HepG2 (cell line): ENCODE results near the gene DOHH. TPM values are rescaled to one million over a fixed set of nuclear protein-coding genes. Genes with fewer than 3 reads are reported as not detected.

Experiments
- ATAC-seq: fragments of 200-7000 bp; cut with Tn5 transposase; 3 replicates; pipeline ENCODE4 v1.9.1; 2020; ENCODE audit warnings: mild to moderate bottlenecking, moderate library complexity
- BruUV-seq: library from RNA; stranded (reverse); fragments of 400-500 nt; replicated peaks from 2 replicates; lab custom pipeline; 2021; lab: Mats Ljungman, UMichigan
- CTCF ChIA-PET: fragments of 300-600 bp; formaldehyde crosslinking; extraction: SDS; loops from one replicate; lab custom pipeline; 2021; ENCODE audit warnings: low total read pairs, inconsistent platforms, low intra/inter-chr PET ratio; lab: Yijun Ruan, JAX
- POLR2A ChIA-PET: fragments of 350-600 bp; sonication (Branson Sonifier 250); formaldehyde crosslinking; loops from one replicate; lab custom pipeline; 2020; ENCODE audit warnings: antibody characterized with exemption, inconsistent platforms; lab: Yijun Ruan, JAX
- DNase-seq: peaks from one replicate; pipeline ENCODE4 v3.0.0-alpha.2; 2015; ENCODE audit warnings: low spot score
- FAIRE-seq: peaks from 3 replicates; lab custom pipeline; 2011; peaks lifted over from hg19 to GRCh38; lab: Jason Lieb, UNC
- H2AFZ ChIP-seq: one replicate; pipeline ENCODE4 v1.6.1; 2011; ENCODE audit warnings: low read length, inconsistent platforms
- H3K27ac ChIP-seq: fragments of 300-600 bp; 3 replicates; pipeline ENCODE4 v1.8.0; 2011; ENCODE audit warnings: mixed run types, mild to moderate bottlenecking, mixed read lengths, low read length, inconsistent platforms; ENCODE audit not compliant: insufficient read depth; ENCODE audit errors: extremely low read length
- H3K27me3 ChIP-seq, 2 experiments: fragments of 200-600 bp in 1 of 2; 2 replicates in 1 of 2; 3 replicates in 1 of 2; pipeline versions ENCODE4 v1.6.0 to v1.8.0; 2011; ENCODE audit warnings: low read length in 2 of 2, mild to moderate bottlenecking in 2 of 2, moderate library complexity in 2 of 2, inconsistent platforms in 1 of 2; ENCODE audit not compliant: insufficient read depth in 2 of 2, control insufficient read depth in 1 of 2
- H3K36me3 ChIP-seq, 2 experiments: fragments of 200-600 bp in 1 of 2; replicated peaks in 1 of 2; 2 replicates in 1 of 2; 3 replicates in 1 of 2; pipeline versions ENCODE4 v1.5.1 to v1.8.0; 2011; ENCODE audit warnings: low read length in 2 of 2, inconsistent platforms in 1 of 2; ENCODE audit not compliant: insufficient read depth in 2 of 2, control insufficient read depth in 1 of 2
- H3K4me1 ChIP-seq: 2 replicates; pipeline ENCODE4 v1.5.1; 2012; ENCODE audit warnings: low read length, inconsistent platforms; ENCODE audit not compliant: insufficient read depth
- H3K4me2 ChIP-seq: 2 replicates; pipeline ENCODE4 v1.6.0; 2011; ENCODE audit warnings: low read depth, low read length, inconsistent platforms
- H3K4me3 ChIP-seq, 3 experiments: fragments of 200-600 bp in 1 of 3; sonication (generic), shearing (Covaris generic) in 1 of 3; replicated peaks in 1 of 3; 2 replicates each; pipeline ENCODE4 v1.5.1; 2011 to 2016; ENCODE audit warnings: low read length in 3 of 3, inconsistent platforms in 2 of 3, low read depth in 2 of 3, mild to moderate bottlenecking in 2 of 3, control low read depth in 1 of 3, mixed read lengths in 1 of 3; ENCODE audit not compliant: insufficient read depth in 1 of 3
- H3K79me2 ChIP-seq: one replicate; pipeline ENCODE4 v1.6.1; 2011; ENCODE audit warnings: low read length, inconsistent platforms; ENCODE audit not compliant: insufficient read depth
- H3K9ac ChIP-seq: 2 replicates; pipeline ENCODE4 v1.6.0; 2011; ENCODE audit warnings: mild to moderate bottlenecking, low read depth, low read length, inconsistent platforms; ENCODE audit not compliant: insufficient read depth
- H3K9me3 ChIP-seq: 2 replicates; pipeline ENCODE4 v1.5.1; 2012; ENCODE audit warnings: mild to moderate bottlenecking, low read length
- H4K20me1 ChIP-seq: 2 replicates; pipeline ENCODE4 v1.6.0; 2011; ENCODE audit warnings: inconsistent platforms, mild to moderate bottlenecking, low read length, moderate library complexity; ENCODE audit not compliant: insufficient read depth
- CAMTA2 ChIP-seq: sonication (generic); formaldehyde crosslinking; IDR thresholded peaks from 2 replicates; pipeline ENCODE4 v1.4.0; 2020; ENCODE audit warnings: mild to moderate bottlenecking, missing genetic modification reagents, borderline replicate concordance
- CBX2 ChIP-seq, 2 experiments: fragments of 200-600 bp in 1 of 2; sonication (generic); formaldehyde crosslinking in 1 of 2; IDR thresholded peaks; 2 replicates each; pipeline versions ENCODE4 v1.7.0 to v1.8.1; 2018 to 2022; ENCODE audit warnings: low read depth in 2 of 2, low read length in 1 of 2, mild to moderate bottlenecking in 1 of 2, missing genetic modification reagents in 1 of 2
- CREB1 ChIP-seq, 2 experiments: fragments of 450-650 bp in 1 of 2; IDR thresholded peaks; 2 replicates each; pipeline ENCODE4 v1.6.1; 2016 to 2017; ENCODE audit warnings: control low read depth in 1 of 2, mild to moderate bottlenecking in 1 of 2, missing compliant biosample characterization in 1 of 2, missing genetic modification characterization in 1 of 2
- CSRNP1 ChIP-seq: sonication (generic); formaldehyde crosslinking; IDR thresholded peaks from 2 replicates; pipeline ENCODE4 v1.8.1; 2023; ENCODE audit warnings: mild to moderate bottlenecking, missing genetic modification reagents
- GTF2F1 ChIP-seq: fragments of 150-350 bp; IDR thresholded peaks from 2 replicates; pipeline ENCODE4 v1.6.1; 2014; ENCODE audit warnings: low read length
- GTF3A ChIP-seq: sonication (generic); formaldehyde crosslinking; conservative IDR thresholded peaks from 2 replicates; pipeline ENCODE4 v1.4.0; 2020; ENCODE audit warnings: mild to moderate bottlenecking, missing genetic modification reagents
- HDAC2 ChIP-seq: sonication (generic); formaldehyde crosslinking; IDR thresholded peaks from 2 replicates; pipeline ENCODE4 v1.4.0; 2020; ENCODE audit warnings: missing genetic modification reagents
- HIC2 ChIP-seq: sonication (generic); formaldehyde crosslinking; IDR thresholded peaks from 2 replicates; pipeline ENCODE4 v1.9.0; 2022; ENCODE audit warnings: low read depth, missing genetic modification reagents
- HMG20A ChIP-seq: IDR thresholded peaks from 2 replicates; pipeline ENCODE4 v1.6.1; 2016; ENCODE audit warnings: borderline replicate concordance
- HNF4G ChIP-seq, 2 experiments: sonication (generic) in 1 of 2; formaldehyde crosslinking in 1 of 2; IDR thresholded peaks; 2 replicates each; pipeline versions ENCODE4 v1.4.0 to v1.6.1; 2011 to 2020; ENCODE audit warnings: borderline replicate concordance in 2 of 2, low read depth in 2 of 2, mild to moderate bottlenecking in 2 of 2, low read length in 1 of 2, missing genetic modification reagents in 1 of 2, moderate library complexity in 1 of 2
- KLF13 ChIP-seq: sonication (generic); formaldehyde crosslinking; IDR thresholded peaks from 2 replicates; pipeline ENCODE4 v1.4.0; 2020; ENCODE audit warnings: mild to moderate bottlenecking, missing genetic modification reagents
- KLF6 ChIP-seq: IDR thresholded peaks from 2 replicates; pipeline ENCODE4 v1.8.0; 2016; ENCODE audit warnings: missing biosample characterization, missing genetic modification reagents
- MBNL3 ChIP-seq: fragments of 250-450 bp; sonication (Bioruptor Pico); conservative IDR thresholded peaks from 2 replicates; pipeline ENCODE4 v1.8.0; 2022; ENCODE audit warnings: mild to moderate bottlenecking, inconsistent platforms
- MED13 ChIP-seq: sonication (generic); formaldehyde crosslinking; IDR thresholded peaks from 2 replicates; pipeline ENCODE4 v1.5.0; 2020; ENCODE audit warnings: missing genetic modification reagents
- MXI1 ChIP-seq: IDR thresholded peaks from 3 replicates; pipeline ENCODE4 v1.6.1; 2012; ENCODE audit warnings: low read depth, low read length, inconsistent platforms, borderline replicate concordance
- NAIF1 ChIP-seq: sonication (generic); formaldehyde crosslinking; IDR thresholded peaks from 2 replicates; pipeline ENCODE4 v1.5.0; 2020; ENCODE audit warnings: mild to moderate bottlenecking, missing genetic modification reagents, borderline replicate concordance
- SP4 ChIP-seq: sonication (generic); formaldehyde crosslinking; IDR thresholded peaks from 2 replicates; pipeline ENCODE4 v1.8.1; 2023; ENCODE audit warnings: mild to moderate bottlenecking, missing genetic modification reagents
- ZBTB7A ChIP-seq: sonication (generic); formaldehyde crosslinking; IDR thresholded peaks from 2 replicates; pipeline ENCODE4 v1.8.0; 2022; ENCODE audit warnings: mild to moderate bottlenecking, missing genetic modification reagents
- ZNF10 ChIP-seq: sonication (generic); formaldehyde crosslinking; IDR thresholded peaks from 2 replicates; pipeline ENCODE4 v1.4.0; 2020; ENCODE audit warnings: mild to moderate bottlenecking, low read depth, missing genetic modification reagents, borderline replicate concordance
- ZNF713 ChIP-seq: sonication (generic); formaldehyde crosslinking; IDR thresholded peaks from 2 replicates; pipeline ENCODE4 v1.4.0; 2020; ENCODE audit warnings: mild to moderate bottlenecking, missing genetic modification reagents
- WGBS: methylation state at CpG from one replicate; pipeline ENCODE4 v1.1.6; 2017; ENCODE audit warnings: low lambda C conversion rate; 5-methylcytosine and 5-hydroxymethylcytosine counted together
- in situ Hi-C: cut with HindIII; loops from 2 replicates; pipeline ENCODE4 v1.10.0; 2017; ENCODE audit warnings: low pct_unique_long_range_greater_than_20kb; ENCODE audit not compliant: extremely low pct_ligation_motif_present
- intact Hi-C: fragments of 100-400 bp; cut with micrococcal nuclease; formaldehyde crosslinking; loops from one replicate; pipeline ENCODE4 v1.10.0; 2022; ENCODE audit not compliant: unreplicated experiment
- polyA plus RNA-seq, 8 experiments: library from polyadenylated mRNA; depleted of rRNA in 3 of 8; stranded (reverse) in 7 of 8; unstranded in 1 of 8; fragments of >200 nt; fragmentation: Illumina TruSeq in 4 of 8; extraction: Trizol in 4 of 8; gene quantifications; 2 replicates each; pipeline versions ENCODE4 v1.2.1 to v1.2.3, GENCODE V29; 2011 to 2016; ENCODE audit warnings: low read depth in 4 of 8, missing spikeins in 1 of 8, mixed read lengths in 1 of 8; ENCODE audit not compliant: insufficient read depth in 1 of 8
- total RNA-seq, 5 experiments: library from RNA; depleted of rRNA; stranded (reverse); fragments of >200 nt; fragmentation: Illumina TruSeq; extraction: Trizol; gene quantifications; 2 replicates each; pipeline ENCODE4 v1.2.3, GENCODE V29; 2016; ENCODE audit warnings: low read depth in 1 of 5

The DOHH gene
- total and polyA plus RNA-seq, 2 of the 13 experiments (the other 11 are each of a cell fraction or from before 2014, with no cell fraction given): 3.5 to 13.7 TPM

DNA sequence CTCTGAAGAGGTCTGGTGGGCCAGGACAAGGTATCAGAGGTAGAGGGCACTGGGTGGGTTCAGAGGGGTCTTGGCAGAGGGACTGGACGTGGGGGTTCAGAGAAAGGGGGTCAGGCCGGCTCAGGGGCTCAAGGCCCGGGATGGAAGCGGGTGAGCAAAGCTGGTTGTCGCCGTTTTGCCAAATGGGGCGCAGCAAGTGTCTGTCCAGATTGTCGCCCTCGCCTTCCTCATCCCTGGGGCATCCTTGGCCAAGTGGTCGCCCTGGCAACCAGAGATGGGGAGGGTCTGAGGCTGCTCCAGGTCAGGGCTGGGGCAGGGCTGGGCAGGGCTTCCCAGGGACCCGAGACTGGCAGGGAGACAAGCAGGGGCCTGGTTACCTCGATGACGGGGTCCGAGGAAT lies 6.8 kb downstream of the DOHH start:
- WGBS: 95% methylated on average over 11 of the region's 14 CpGs
- no TSS peak for BruUV-seq
- no peak for ATAC-seq
- Histone ChIP-seq H3K9me3 (no peaks in the 10 kb centered on the region), H3K27me3 (no peaks in the 10 kb centered on the region; a peak in 1 of 5 replicates), H4K20me1 (no peaks in the 10 kb centered on the region), H3K4me1 (peaks cover 12% of the 10 kb centered on the region), H3K9ac (no peak overlapping the region), H3K27ac (no peak overlapping the region), H3K36me3 (peaks cover 11 to 50% of the 10 kb centered on the region in 2 experiments; a peak in 4 of 5 replicates), H2AFZ (no peak overlapping the region), H3K4me2 (no peak overlapping the region), H3K79me2 (peaks cover 11% of the 10 kb centered on the region), H3K4me3 (no peak overlapping the region)
- ChIA-PET CTCF (no interaction called here), POLR2A (interaction anchor here (1.0 kb wide), 1 partner anchor 13 kb away, joined by 3 read pairs; the partner anchor contains the start of gene SMIM24)
- no peak for FAIRE-seq
- in situ Hi-C loops (no loop called here), intact Hi-C loops (no loop called here)
- no peak for DNase-seq
- TF ChIP-seq CSRNP1 (CRISPR knock-in tag): no peak
- TF ChIP-seq GTF3A (CRISPR knock-in tag): no peak
- TF ChIP-seq HDAC2: no peak
- TF ChIP-seq MBNL3 (CRISPR knock-in tag): no peak
- TF ChIP-seq HMG20A: no peak
- no peak for TF ChIP-seq KLF6
- TF ChIP-seq MED13: no peak
- TF ChIP-seq KLF13 (CRISPR knock-in tag): no peak
- TF ChIP-seq ZNF10 (CRISPR knock-in tag): no peak
- TF ChIP-seq HIC2 (CRISPR knock-in tag): no peak
- TF ChIP-seq MXI1: no peak
- TF ChIP-seq CAMTA2: no peak
- TF ChIP-seq CBX2 (IDR thresholded peaks at IDR 0.05; ENCODE audit: low read depth, low read length): no peak
- no peak for TF ChIP-seq CBX2 (CRISPR knock-in tag; IDR thresholded peaks at IDR 0.05; ENCODE audit: low read depth)
- TF ChIP-seq CREB1 (IDR thresholded peaks at IDR 0.05): no peak
- no peak for TF ChIP-seq CREB1 (CRISPR knock-in tag; IDR thresholded peaks at IDR 0.05)
- no peak for TF ChIP-seq ZBTB7A (CRISPR knock-in tag)
- TF ChIP-seq ZNF713 (CRISPR knock-in tag): no peak
- no peak for TF ChIP-seq HNF4G (IDR thresholded peaks at IDR 0.05; ENCODE audit: borderline replicate concordance, low read depth, low read length)
- no peak for TF ChIP-seq HNF4G (CRISPR knock-in tag; IDR thresholded peaks at IDR 0.05; ENCODE audit: borderline replicate concordance, low read depth)
- TF ChIP-seq NAIF1 (CRISPR knock-in tag): no peak
- no peak for TF ChIP-seq GTF2F1
- TF ChIP-seq SP4: no peak
